Ovary (tissue), 9 donors: Measurements from ENCODE around the gene FCN1. TPM values are rescaled to one million over a fixed set of nuclear protein-coding genes. Genes with fewer than 3 reads are reported as not detected.

Experiments
- DNase-seq, 5 donors: peaks; one replicate each; pipeline ENCODE4 v3.0.0-alpha.2; 2019 to 2020
- H3K27ac ChIP-seq, 2 donors: fragments of 200-600 bp; one replicate each; pipeline versions ENCODE4 v1.5.1 to v1.8.0; 2019 to 2022
- H3K27me3 ChIP-seq: fragments of 200-600 bp; one replicate; pipeline ENCODE4 v1.8.0; 2022
- H3K36me3 ChIP-seq: fragments of 200-600 bp; sonication (generic); one replicate; pipeline ENCODE4 v1.5.1; 2019
- H3K4me1 ChIP-seq: one replicate; pipeline ENCODE4 v1.8.1; 2013; ENCODE audit warnings: mild to moderate bottlenecking, moderate library complexity; ENCODE audit not compliant: insufficient read depth
- H3K4me3 ChIP-seq: fragments of 200-600 bp; sonication (generic); one replicate; pipeline ENCODE4 v1.5.1; 2017
- H3K9me3 ChIP-seq, 2 donors: fragments of 200-600 bp in 1 of 2; sonication (generic) in 1 of 2; one replicate each; pipeline versions ENCODE4 v1.5.1 to v1.8.1; 2013 to 2019; ENCODE audit warnings: mild to moderate bottlenecking in 1 of 2, moderate library complexity in 1 of 2
- CTCF ChIP-seq, 3 donors: fragments of 450-650 bp in 2 of 3; fragments of 200-600 bp in 1 of 3; IDR thresholded peaks; one replicate each; pipeline versions ENCODE4 v1.5.1 to v1.8.0; 2016 to 2022; ENCODE audit warnings: antibody characterized with exemption in 3 of 3, mild to moderate bottlenecking in 1 of 3
- EP300 ChIP-seq: sonication (generic); formaldehyde crosslinking; IDR thresholded peaks from one replicate; pipeline ENCODE4 v1.6.1; 2017; ENCODE audit warnings: antibody characterized with exemption
- POLR2A ChIP-seq: fragments of 450-650 bp; IDR thresholded peaks from one replicate; pipeline ENCODE4 v1.6.1; 2017; ENCODE audit warnings: antibody characterized with exemption, mild to moderate bottlenecking, moderate library complexity
- WGBS, 3 donors: extraction: QIAGEN DNeasy Blood & Tissue Kit in 1 of 3; methylation state at CpG; one replicate each; pipeline versions ENCODE4 v1.1.5 to v1.1.7; 2013 to 2017; 5-methylcytosine and 5-hydroxymethylcytosine counted together
- intact Hi-C, 4 donors: fragments of 100-400 bp; cut with DNase I; formaldehyde crosslinking; loops; one replicate each; pipeline versions ENCODE4 v1.11.0 to v1.15.1; 2022 to 2023
- polyA plus RNA-seq, 2 donors: library from polyadenylated mRNA; stranded (reverse); fragments of 200-250 nt in 1 of 2; fragments of 350-450 nt in 1 of 2; fragmentation: Illumina TruSeq in 1 of 2; extraction: RNeasy Lipid Tissue Mini Kit (QIAGEN cat#74804) in 1 of 2; gene quantifications; one replicate each; pipeline ENCODE4 v1.2.3, GENCODE V29; 2013 to 2014
- total RNA-seq, 7 donors: library from RNA; depleted of rRNA in 2 of 7; stranded (reverse); fragments of >200 nt in 2 of 7; fragmentation: NEBNext Ultra II Directional in 3 of 7; extraction: Animal tissue kit (Norgen Biotek cat#: 25700) in 3 of 7; gene quantifications; one replicate each; pipeline versions ENCODE4 v1.1.0 to v1.2.4, GENCODE V29; 2016 to 2023
- donor health status: DM: no; HTN: no; CAD: no; lungs with moderate emphysema.
- donor health status: DM: no; HTN: no; CAD: no.
- donor health status: Bipolar disorder and iron deficiency.
- donor health status: DM: yes; HTN: yes; CAD: no.
- donor health status: DM: no; HTN: no; CAD: no.
- donor health status: DM: yes; HTN: yes; CAD: no.

The FCN1 gene
- total and polyA plus RNA-seq, 9 donors, result 0.43 to 5.0 (median 1.9) TPM; not detected in 2

- 75 to 82% (median 77%) methylated on average over 13 of the region's 13 CpGs for WGBS, 3 donors
- TF ChIP-seq CTCF (IDR thresholded peaks at IDR 0.05) (no peak), POLR2A (no peak), EP300 (no peak)
- Histone ChIP-seq H3K27me3 (no peaks in the 10 kb centered on the region), H3K27ac (no peak overlapping the region), H3K9me3 (no peaks in the 10 kb centered on the region), H3K36me3 (no peaks in the 10 kb centered on the region), H3K4me1 (peaks cover 7% of the 10 kb centered on the region), H3K4me3 (no peak overlapping the region)
- intact Hi-C loops, result no loop called here
- DNase-seq, result peak in 1 of 5 donors; percentile 21
Observed at GRCh38 chr9:134929193-134930158, 11.8 kb upstream of the FCN1 start.

- Histone ChIP-seq H3K9me3 (no peaks in the 10 kb centered on the region), H3K27me3 (no peaks in the 10 kb centered on the region), H3K36me3 (no peaks in the 10 kb centered on the region), H3K4me1 (peaks cover 5% of the 10 kb centered on the region), H3K4me3 (no peak overlapping the region), H3K27ac (no peak overlapping the region)
- WGBS, 3 donors, result 72 to 73% (median 73%) methylated on average over 14 to 15 of the region's 15 CpGs
- DNase-seq, result no peak
- TF ChIP-seq CTCF (IDR thresholded peaks at IDR 0.05) (no peak), EP300 (no peak), POLR2A (no peak)
- intact Hi-C loops, result no loop called here
Observed at GRCh38 chr9:134928436-134929192, 10.9 kb upstream of the FCN1 start.

- no peaks in the 10 kb centered on the region for H3K36me3 ChIP-seq
- H3K4me3 ChIP-seq, result no peak overlapping the region
- no peak overlapping the region for H3K27ac ChIP-seq
- intact Hi-C loops, result no loop called here
- no peak for DNase-seq
- no peaks in the 10 kb centered on the region for H3K4me1 ChIP-seq
- no peaks in the 10 kb centered on the region for H3K27me3 ChIP-seq
- H3K9me3 ChIP-seq, result no peaks in the 10 kb centered on the region
- TF ChIP-seq EP300, result no peak
- no peak for TF ChIP-seq CTCF (IDR thresholded peaks at IDR 0.05)
- WGBS, 3 donors, result 77 to 92% (median 91%) methylated on average over 7 of the region's 7 CpGs
Observed at GRCh38 chr9:134925011-134925511, 7.3 kb upstream of the FCN1 start.

GRCh38 chr9:134923466-134923865, 5.8 kb upstream of the FCN1 start:
- no peaks in the 10 kb centered on the region for H3K4me1 ChIP-seq
- 88 to 91% (median 90%) methylated on average over 7 of the region's 7 CpGs for WGBS, 3 donors
- no peaks in the 10 kb centered on the region for H3K9me3 ChIP-seq
- H3K27ac ChIP-seq, result no peak overlapping the region
- no peaks in the 10 kb centered on the region for H3K36me3 ChIP-seq
- no peak for TF ChIP-seq EP300
- TF ChIP-seq POLR2A, result no peak
- no peak for TF ChIP-seq CTCF (IDR thresholded peaks at IDR 0.05)
- intact Hi-C loops, result no loop called here
- no peaks in the 10 kb centered on the region for H3K27me3 ChIP-seq
- H3K4me3 ChIP-seq, result no peak overlapping the region
- peak in 3 of 5 donors; percentile 3 to 4 (median 4) for DNase-seq
